AG04450 (cell line): ENCODE data around the gene GIPC3. TPM values are rescaled to one million over a fixed set of nuclear protein-coding genes. Genes with fewer than 3 reads are reported as not detected.

Experiments
- CTCF ChIA-PET: fragments of 300-600, 350-600 bp; formaldehyde crosslinking; extraction: SDS; loops from one replicate; lab custom pipeline; 2022; ENCODE audit warnings: antibody characterized with exemption, inconsistent platforms; lab: Charles Lee
- POLR2A ChIA-PET: fragments of 350-600 bp; formaldehyde crosslinking; extraction: SDS; loops from one replicate; lab custom pipeline; 2021; ENCODE audit warnings: antibody characterized with exemption, inconsistent platforms; lab: Yijun Ruan, JAX
- DNase-seq: peaks from one replicate; pipeline ENCODE4 v3.0.0-alpha.2; 2011; ENCODE audit warnings: low read depth, low spot score
- H3K27ac ChIP-seq: one replicate; pipeline ENCODE4 v1.5.1; 2012; ENCODE audit warnings: low read depth, low read length, control low read depth
- H3K27me3 ChIP-seq: one replicate; pipeline ENCODE4 v1.6.0; 2012; ENCODE audit warnings: low read length; ENCODE audit not compliant: control insufficient read depth, insufficient read depth
- H3K4me3 ChIP-seq: 2 replicates; pipeline ENCODE4 v1.5.1; 2011; ENCODE audit warnings: mild to moderate bottlenecking, low read depth, low read length, control low read depth
- H3K9me3 ChIP-seq: 2 replicates; pipeline ENCODE4 v1.5.1; 2012; ENCODE audit warnings: low read length; ENCODE audit not compliant: control insufficient read depth, insufficient read depth
- CTCF ChIP-seq: IDR thresholded peaks from 2 replicates; pipeline ENCODE4 v1.5.1; 2011; ENCODE audit warnings: low read depth, low read length, control low read depth, inconsistent platforms
- polyA minus RNA-seq: library from RNA; depleted of rRNA, polyadenylated mRNA; stranded (reverse); fragments of >200 nt; gene quantifications from 2 replicates; pipeline ENCODE4 v1.2.3, GENCODE V29; 2011; rRNA and poly(A)+ RNA removed
- polyA plus RNA-seq: library from polyadenylated mRNA; depleted of rRNA; stranded (reverse); fragments of >200 nt; gene quantifications from 2 replicates; pipeline ENCODE4 v1.2.3, GENCODE V29; 2011; rRNA removed

The GIPC3 gene
- 0.30 and 0.41 TPM in 2 replicates for polyA plus RNA-seq
- 0.48 and 0.92 TPM in 2 replicates for polyA minus RNA-seq

GRCh38 chr19:3585301-3586126, at the start of gene GIPC3:
GIPC3 (plus strand) TSS chr19:3585478; CDS start chr19:3585598, 120 bp downstream.
- ChIA-PET CTCF (interaction anchor here (0.7 to 1.4 kb wide), 3 partner anchors 22 to 33 kb away, joined by 3 read pairs; no protein-coding TSS in a partner anchor), POLR2A (no interaction called here)
- no peak for DNase-seq
- Histone ChIP-seq H3K4me3 (peak within 1 kb of the TSS; percentile 27), H3K9me3 (peaks cover 11% of the 10 kb centered on the region), H3K27ac (no peak within 1 kb of the TSS), H3K27me3 (peaks cover 8% of the 10 kb centered on the region)
- TF ChIP-seq CTCF: no peak

DNA sequence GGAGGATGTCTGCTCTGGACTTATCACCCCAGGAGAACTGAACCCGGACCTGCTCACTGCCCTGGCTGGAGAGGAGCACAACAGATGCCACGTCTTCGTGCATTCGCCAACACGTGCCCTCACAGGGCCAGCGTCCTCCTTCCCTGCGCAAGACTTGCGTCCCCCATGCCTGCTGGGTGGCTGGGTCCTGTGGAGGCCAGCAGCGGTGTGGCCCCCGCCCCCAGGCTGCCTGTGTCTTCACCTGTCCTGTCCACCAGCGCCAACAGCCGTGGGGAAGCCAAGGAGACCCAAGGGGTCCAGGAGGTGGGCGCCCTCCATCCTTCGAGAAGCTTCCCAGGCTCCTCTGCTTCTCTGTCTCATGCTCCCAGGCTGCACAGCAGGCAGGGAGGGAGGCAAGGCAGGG, 49.7 kb upstream of the GIPC3 start:
- Histone ChIP-seq H3K9me3 (peaks cover 5% of the 10 kb centered on the region; the same call in 1 of the 2 replicates), H3K27me3 (no peaks in the 10 kb centered on the region), H3K27ac (no peak overlapping the region), H3K4me3 (no peak overlapping the region)
- ChIA-PET POLR2A (no interaction called here), CTCF (no interaction called here)
- DNase-seq: no peak
- TF ChIP-seq CTCF: no peak

GRCh38 chr19:3535981-3536380, 49.3 kb upstream of the GIPC3 start:
- Histone ChIP-seq H3K9me3 (peaks cover 5% of the 10 kb centered on the region; the same call in 1 of the 2 replicates), H3K4me3 (no peak overlapping the region), H3K27ac (no peak overlapping the region), H3K27me3 (no peaks in the 10 kb centered on the region)
- POLR2A ChIA-PET: no interaction called here
- no peak for TF ChIP-seq CTCF
- CTCF ChIA-PET: no interaction called here
- no peak for DNase-seq

DNA sequence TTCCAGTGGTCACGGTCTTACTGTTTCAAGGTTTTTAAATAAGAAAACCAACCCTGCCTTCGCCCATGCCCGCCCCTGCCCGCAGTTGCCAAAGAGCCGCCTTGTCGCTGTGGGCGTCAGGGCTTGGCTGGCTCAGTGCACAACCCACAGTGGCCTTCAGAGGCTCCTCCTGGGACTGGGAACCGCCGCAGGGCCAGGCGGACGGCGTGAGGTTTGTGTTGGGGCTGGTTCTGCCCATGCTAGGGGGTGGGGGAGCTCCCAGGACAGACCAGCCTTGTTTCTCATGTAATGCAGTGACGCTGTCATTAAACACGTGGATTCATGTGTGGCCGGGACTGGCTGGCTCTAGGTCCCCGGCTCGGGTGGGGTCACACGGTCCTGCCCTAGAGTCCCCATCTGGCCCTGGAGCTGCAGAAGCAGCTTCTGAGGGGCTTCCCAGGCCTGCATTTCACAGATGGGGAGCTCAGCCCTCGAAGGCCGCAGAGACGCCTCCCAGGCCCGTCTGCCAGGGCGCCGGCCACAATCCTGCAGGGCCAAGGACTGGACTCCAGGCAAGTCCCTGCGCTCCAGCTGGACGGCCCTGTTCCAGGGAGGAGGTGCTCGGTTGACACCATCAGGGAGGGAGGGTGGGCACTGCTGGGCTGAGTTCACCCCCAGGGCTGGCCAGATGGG, 48.7 kb upstream of the GIPC3 start:
- no peak overlapping the region for H3K27ac ChIP-seq
- POLR2A ChIA-PET: no interaction called here
- peaks cover 5% of the 10 kb centered on the region; the same call in 1 of the 2 replicates for H3K9me3 ChIP-seq
- no peaks in the 10 kb centered on the region for H3K27me3 ChIP-seq
- no peak overlapping the region for H3K4me3 ChIP-seq
- DNase-seq: no peak
- no peak for TF ChIP-seq CTCF
- CTCF ChIA-PET: no interaction called here

- Histone ChIP-seq H3K4me3 (no peak overlapping the region), H3K27me3 (no peaks in the 10 kb centered on the region), H3K27ac (no peak overlapping the region), H3K9me3 (peaks cover 5% of the 10 kb centered on the region; the same call in 1 of the 2 replicates)
- no peak for DNase-seq
- TF ChIP-seq CTCF: no peak
- ChIA-PET POLR2A (no interaction called here), CTCF (no interaction called here)
Measured at GRCh38 chr19:3537101-3537437, 48.2 kb upstream of the GIPC3 start.
